T-helper 1 cell treated with Interleukin-12 subunit alpha and Interleukin-12 subunit beta and Interleukin-4 antibody, amounts not matched to agents 30 ng/mL and 1 ng/mL, for 36 hours (primary cell): ENCODE data around the gene CYTH1. TPM values are rescaled to one million over a fixed set of nuclear protein-coding genes. Genes with fewer than 3 reads are reported as not detected.

ENCODE experiments used
- intact Hi-C: fragments of 100-400 bp; cut with micrococcal nuclease; formaldehyde crosslinking; loops from one replicate; pipeline ENCODE4 v1.15.1; 2024
- total RNA-seq: library from RNA; stranded (reverse); gene quantifications from 2 replicates; pipeline ENCODE4 v1.2.3, GENCODE V29; 2022

Gene CYTH1
- total RNA-seq, 1 donor from 2014 or later = 310 TPM

DNA sequence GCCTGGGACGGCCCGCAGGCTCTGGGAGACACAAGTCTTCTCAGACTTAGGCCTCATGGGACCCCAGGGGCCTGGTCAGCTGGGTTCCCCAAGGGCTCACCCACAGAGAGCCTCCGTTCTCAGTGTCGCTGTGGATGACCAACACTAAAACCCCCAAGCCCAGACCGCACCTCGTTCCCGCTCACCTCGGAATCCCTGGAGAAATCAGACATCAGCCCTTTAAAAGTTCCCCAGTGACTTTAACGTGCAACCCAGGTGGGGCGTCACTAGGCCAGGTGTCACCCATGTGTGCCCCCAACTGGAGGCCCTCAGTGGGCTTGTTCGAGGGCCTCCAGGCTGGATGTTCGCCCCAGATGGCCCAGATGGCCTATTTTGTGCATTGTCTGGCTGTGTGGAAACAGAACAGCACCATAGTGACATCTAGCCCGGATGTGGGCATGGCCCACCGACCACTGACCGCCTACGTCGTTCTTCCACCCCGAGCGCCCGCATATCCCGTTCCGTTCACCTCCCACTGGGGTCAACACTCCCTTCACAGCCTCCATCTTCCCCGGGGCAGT, 152.6 kb downstream of the CYTH1 start:
- intact Hi-C loops = no loop called here

DNA sequence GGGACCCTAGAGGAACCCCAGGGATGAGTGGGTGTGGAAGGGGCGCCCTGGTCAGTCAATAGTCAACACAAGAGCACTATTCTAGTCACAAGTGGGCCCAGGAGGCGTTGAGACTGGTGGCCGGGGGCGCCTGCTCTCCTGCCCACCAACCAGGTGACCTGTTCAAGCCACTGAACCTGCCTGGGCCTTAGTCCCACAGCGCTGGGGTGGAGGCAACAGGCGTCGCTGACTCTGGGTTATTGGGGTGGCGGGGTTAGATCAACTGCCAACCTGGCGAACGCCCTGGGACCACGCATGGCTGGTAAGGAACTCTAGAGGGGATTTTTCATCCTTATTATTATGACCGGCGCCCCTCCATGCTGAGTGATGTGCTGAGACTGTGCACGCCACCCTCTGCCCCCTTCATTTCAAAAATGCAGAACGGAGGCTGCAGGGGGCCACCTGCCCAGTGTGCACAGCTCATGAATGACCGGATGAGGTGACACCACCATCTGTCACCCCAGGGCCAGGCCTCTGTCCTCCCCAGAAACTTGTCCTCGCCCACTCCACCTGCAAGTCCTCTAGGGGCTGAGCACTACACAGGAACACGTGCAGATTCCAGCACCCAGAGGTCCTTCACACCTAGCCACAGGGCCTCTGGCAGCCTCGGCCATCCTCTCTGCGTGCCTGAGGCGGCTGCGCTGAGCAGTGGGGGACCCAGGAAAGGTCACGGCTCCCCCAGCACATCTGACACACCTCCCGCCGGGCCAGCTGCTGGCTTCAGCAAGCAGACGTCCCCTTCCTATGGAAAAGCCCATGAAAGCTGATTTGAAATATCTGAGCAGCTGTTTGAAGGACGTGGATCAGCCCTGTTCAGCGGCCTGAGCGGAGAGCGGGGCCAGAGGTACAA, 153.3 kb downstream of the CYTH1 start:
- intact Hi-C loops = no loop called here

GRCh38 chr17:78624324-78625151, 157.5 kb downstream of the CYTH1 start:
- intact Hi-C loops = no loop called here

Other genes with a start within 250 kb of the CYTH1 start
- 0.22 TPM in 2 replicates for gene DNAH17, start 204.9 kb downstream of the CYTH1 start, total RNA-seq
- gene USP36, start 58.5 kb upstream of the CYTH1 start, total RNA-seq = 95.5 and 110 TPM in 2 replicates
- gene CEP295NL, start 120.9 kb upstream of the CYTH1 start, total RNA-seq = 0.22 TPM in 1 of 2 replicates, not detected in the other
- 1.8 and 2.3 TPM in 2 replicates for gene TIMP2, start 143.1 kb upstream of the CYTH1 start, total RNA-seq
- 212 and 224 TPM in 2 replicates for gene LGALS3BP, start 197.7 kb upstream of the CYTH1 start, total RNA-seq
- gene CANT1, start 227.5 kb upstream of the CYTH1 start, total RNA-seq = 82.8 and 83.9 TPM in 2 replicates
- 0.12 TPM in 1 of 2 replicates, not detected in the other for gene C1QTNF1, start 241.9 kb upstream of the CYTH1 start, total RNA-seq